Fibroblast of skin of back (primary cell): ENCODE data around the gene RNF144A.

Experiments
- DNase-seq: peaks from one replicate; pipeline ENCODE4 v3.0.0-alpha.2; 2013

RNF144A gene

GRCh38 chr2:7025082-7025481, 107.9 kb downstream of the RNF144A start:
- DNase-seq: no peak

GRCh38 chr2:7026742-7027141, 109.5 kb downstream of the RNF144A start:
- DNase-seq: no peak

- no peak for DNase-seq
Measured at GRCh38 chr2:7027411-7027810, 110.2 kb downstream of the RNF144A start.

- DNase-seq: no peak
Measured at GRCh38 chr2:7027956-7028655, 110.9 kb downstream of the RNF144A start.

GRCh38 chr2:7028846-7029245, 111.6 kb downstream of the RNF144A start:
- DNase-seq: no peak

DNA sequence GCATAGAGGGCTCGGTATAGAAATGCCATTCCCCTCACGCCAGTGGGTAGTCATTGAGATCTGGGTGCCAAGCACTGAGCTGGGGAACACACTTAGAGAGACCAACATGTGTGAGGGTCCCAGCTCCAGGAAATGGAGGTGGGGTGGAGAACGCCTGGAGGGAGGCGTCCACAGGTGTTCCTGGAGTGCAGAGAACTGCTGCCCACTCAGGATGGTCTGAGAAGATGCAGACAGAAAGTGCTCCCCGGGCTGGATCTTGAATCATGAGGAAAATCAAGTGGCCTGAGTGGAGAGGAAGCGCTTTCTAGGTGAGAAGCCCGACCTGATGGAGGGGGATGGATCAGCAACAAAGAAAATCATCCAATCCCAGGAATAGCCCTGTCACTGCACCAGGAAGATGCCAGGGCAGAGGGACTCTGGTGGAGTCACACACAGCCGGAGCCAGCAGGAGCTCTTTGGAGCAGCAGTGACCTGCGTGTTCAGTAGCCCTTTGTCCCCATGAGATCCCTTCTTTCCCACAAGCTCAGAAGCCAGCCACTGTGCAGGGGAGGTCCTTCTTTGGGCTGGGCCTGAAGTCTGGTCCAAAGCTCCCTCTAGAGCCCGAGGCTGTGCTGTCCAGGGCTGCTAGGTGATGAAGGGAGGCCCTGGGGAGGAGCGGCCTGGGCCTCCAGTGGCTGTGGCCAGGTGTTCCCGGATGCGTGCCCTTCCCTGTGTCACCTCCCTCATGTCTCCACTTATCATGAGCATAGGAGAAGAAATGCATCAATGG, 112.3 kb downstream of the RNF144A start:
- DNase-seq: no peak

- DNase-seq: no peak
Measured at GRCh38 chr2:7030810-7031209, 113.6 kb downstream of the RNF144A start.

DNA sequence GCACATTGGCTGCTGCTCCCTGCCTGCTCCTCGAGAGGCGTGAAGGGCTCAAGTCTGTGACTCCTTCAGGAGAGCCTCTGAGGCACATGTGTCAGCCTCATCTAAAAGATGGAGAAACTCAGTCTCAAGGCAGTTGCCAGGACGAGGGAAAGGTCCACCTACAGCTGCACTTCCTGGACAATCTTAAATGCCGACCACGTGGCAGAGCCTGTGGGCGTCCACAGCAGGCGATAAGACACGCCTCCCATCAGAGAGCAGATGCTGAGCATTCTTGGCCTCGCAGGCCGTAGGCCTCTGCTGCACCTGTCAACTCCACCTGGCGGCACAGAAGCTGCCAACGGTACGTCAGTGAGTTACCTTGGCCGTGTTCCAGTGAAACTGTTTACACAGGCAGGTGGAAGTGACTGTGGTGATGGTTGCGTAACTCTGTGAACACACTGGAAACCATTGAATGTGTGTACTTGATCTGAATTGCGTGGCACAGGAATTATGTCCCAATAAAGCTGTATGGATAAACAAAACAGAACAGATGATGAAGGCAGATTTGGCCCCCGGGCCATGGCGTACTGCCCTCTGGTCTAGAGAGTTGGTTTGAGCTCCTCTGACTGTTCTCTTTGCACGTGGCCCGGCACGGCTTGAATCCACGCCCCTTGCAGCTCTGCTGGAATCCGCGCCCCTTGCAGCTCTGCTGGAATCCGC, 114.5 kb downstream of the RNF144A start:
- no peak for DNase-seq

- DNase-seq: no peak
Measured at GRCh38 chr2:7032371-7032770, 115.2 kb downstream of the RNF144A start.

DNA sequence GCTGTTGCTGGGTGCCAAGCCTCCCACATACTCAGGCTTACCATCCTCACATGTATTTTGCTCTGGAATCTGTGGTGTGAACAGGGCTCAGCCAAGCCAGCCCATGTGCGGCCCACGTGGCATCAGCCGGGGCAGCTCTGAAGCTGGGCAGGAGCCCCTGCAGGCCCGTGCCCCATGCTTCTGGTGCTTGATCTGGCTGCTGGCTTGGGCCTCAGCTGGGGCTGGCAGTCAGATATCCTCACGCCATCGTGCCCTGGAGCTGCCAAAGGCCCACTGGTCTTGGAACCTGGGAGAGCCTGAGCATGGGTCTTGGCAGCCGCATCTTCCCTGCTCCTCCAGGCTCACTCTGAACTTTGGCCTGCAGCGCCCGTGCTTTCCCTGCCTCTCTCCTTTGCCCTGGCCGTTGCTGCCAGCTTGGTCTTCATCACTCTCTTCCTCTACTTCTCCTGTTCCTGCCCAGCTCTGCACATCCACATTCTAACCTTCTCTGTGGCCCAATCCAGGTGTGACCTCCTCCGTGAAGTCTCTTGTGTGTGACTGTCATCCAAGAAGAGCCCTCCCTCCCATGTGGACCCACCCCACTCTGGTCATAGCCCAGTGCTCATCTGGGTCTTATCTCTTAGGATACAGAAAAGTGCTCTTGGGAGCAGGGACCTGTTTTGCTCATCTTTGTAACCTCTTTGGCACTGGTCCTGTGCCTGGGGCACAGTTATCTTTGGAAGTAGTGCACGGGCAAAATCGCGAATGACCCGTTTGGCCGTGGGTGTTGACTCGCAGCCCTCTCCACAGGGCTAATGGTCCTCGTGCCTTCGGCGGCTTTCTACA, 116.1 kb downstream of the RNF144A start:
- DNase-seq: no peak

- no peak for DNase-seq
Measured at GRCh38 chr2:7034303-7034702, 117.1 kb downstream of the RNF144A start.

- no peak for DNase-seq
Measured at GRCh38 chr2:7035884-7036283, 118.7 kb downstream of the RNF144A start.

DNA sequence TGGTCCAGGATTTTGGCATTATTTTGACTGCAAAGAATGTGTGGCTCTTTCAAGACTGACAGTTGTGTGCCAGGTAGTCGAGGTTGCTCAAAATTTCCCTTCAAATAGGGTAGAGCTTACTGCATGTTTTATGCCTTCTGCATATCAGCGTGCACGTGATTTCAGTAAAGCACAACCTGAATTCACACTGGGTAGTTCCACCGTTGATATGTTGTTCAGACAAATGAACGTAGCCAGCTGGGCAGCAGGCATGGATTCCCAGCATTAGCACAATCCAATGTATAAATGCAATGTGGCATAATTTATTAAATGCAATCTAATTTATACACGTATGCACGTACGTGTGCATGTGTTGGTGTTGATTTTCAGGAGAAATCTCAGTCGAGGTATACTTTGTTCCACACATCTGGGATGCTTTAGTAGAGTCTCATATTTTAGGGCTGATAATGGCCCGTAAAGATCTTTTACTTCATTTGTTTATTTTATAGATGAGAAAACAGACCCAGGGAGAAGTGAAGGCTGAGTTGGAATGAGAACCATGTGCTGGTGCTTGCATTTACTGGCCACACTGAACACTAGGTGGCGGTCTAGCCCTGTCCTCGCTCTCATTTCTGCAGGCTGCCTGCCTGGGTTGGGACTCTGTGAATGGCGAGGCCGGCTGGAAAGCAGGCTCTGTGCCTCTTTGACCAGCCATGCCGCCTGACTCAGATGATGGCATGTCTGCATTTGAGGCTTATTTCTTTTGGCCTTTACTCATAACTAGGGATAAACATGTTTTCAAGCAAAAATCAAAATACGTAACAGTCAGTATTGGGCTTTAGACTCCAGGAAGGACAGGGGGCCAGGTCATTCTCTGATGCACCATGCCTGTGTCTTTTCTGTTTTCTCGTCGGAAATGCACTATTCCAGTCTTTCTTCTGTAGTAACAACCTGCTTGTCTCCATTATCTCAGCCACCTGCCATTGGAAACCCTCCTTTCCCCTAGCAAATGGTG, 120.4 kb downstream of the RNF144A start:
- DNase-seq: peak; percentile 71

DNA sequence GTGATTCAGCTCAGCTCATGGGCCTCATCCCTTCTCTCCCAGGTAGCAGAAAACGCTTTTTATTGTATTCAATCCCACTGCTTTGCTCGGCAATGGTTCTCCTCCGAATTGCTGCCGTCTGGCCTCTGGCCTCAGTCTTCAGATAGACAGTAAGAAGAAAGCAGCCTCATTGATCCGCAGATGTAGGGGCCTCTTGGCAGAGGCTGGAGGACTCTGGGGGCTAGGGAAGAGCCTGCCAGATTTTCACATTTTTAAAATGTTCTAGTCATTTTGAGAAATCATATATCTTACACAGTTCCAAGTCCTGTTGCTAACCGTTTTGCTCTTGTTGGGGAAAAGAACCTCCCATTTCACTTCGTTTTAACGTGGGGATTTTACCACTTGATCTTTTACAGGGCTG, 123.3 kb downstream of the RNF144A start:
- DNase-seq: no peak

GRCh38 chr2:7041421-7041820, 124.2 kb downstream of the RNF144A start:
- no peak for DNase-seq

DNA sequence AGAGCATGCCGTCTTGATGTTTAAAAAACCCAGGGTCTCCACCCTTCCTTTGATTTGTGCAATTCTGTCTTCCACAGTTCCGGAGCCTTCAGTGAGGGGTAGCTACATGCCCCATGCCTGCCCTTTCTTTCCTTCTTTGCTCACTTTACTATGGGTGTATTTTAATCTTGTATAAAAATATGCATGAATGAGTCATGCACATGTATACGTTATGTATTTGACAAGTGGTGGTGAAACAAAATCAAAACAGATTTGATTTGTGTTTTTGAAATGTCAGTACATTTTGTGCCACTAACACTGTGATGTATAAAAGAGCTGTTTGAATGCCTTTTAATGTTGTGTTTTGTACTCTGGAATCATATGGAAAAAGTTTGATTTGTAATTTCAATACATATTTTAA, 126.5 kb downstream of the RNF144A start:
- DNase-seq: no peak

GRCh38 chr2:7044253-7045250, 127.3 kb downstream of the RNF144A start:
- peak; percentile 42 for DNase-seq

DNA sequence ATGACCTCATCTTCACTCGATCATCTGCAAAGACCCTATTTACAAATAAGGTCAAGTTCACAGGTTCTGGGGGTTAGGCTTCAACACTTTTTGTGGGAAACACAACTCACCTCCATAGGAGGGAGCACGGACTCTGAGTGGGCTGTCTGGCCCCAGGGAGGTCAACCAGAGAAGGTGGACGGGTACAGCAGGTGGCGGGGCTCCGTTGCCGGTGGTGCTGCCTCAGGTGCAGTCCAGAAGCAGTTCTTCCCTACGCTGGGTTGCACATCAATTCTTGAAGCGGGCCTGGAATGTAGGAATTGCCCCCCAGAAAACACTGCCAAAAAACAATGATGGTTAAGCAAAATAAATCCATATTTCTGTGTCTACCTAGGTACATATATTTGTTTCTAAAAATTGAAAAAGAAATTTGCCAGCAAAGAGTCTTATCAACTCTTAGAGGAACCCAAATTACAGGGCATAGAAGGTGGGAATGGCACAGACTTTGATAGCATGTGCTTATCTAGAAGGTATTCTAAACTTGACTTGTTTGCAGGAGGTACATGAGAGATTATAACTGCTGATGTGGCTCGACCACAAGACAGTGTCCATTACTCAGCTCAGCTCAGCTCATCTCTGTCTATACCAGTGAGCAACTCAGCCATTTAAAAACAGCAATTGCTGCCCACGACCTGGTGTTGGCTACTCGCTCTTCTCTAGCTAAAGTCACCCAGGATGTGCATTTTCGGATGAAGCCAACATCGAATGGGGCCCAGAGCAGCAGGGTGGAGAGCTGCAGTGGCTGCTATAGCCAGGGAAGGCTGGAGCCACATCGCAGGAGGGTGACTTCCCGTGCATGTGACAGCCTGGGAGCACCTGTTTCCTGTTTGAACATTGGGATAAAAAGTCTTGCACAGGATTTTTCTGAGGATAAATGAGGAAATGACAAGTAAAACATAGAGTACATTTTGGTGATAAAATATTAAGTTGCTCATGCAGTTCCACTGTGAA, 128.7 kb downstream of the RNF144A start:
- no peak for DNase-seq

DNA sequence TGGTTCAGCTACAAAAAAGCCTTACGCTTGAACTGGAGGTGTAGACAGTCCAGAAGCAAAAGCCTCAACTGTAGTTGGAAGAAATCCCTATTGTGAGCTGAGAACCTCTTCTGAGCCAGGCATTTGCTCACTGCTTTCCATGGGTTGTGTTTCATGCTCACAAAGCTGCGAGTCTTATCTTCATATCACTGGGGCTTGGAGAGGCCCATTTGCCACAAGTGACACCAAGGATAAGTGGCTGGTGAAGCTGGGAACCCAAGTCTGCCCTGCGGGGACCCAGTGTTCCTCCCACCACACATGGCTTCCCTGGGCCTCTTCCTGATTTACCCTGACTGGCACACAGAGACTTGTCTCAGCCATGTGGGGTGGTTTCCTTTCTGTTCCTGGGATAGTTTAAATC, 130.4 kb downstream of the RNF144A start:
- no peak for DNase-seq
